BE2C (cell line): ENCODE measurements around the gene NEDD9.

ENCODE experiments used
- DNase-seq: peaks from one replicate; pipeline ENCODE4 v3.0.0-alpha.2; 2020
- H3K27me3 ChIP-seq: fragments of 250-450 bp; sonication (Bioruptor Pico); 2 replicates; pipeline ENCODE4 v1.5.1; 2020; ENCODE audit warnings: mild to moderate bottlenecking
- H3K36me3 ChIP-seq: fragments of 250-450 bp; sonication (Bioruptor Pico); 2 replicates; pipeline ENCODE4 v1.5.1; 2020; ENCODE audit warnings: mild to moderate bottlenecking
- H3K4me1 ChIP-seq: fragments of 250-450 bp; sonication (Bioruptor Pico); 2 replicates; pipeline ENCODE4 v1.5.1; 2020
- H3K4me3 ChIP-seq: 2 replicates; pipeline ENCODE4 v1.5.1; 2011; ENCODE audit warnings: low read depth, low read length
- H3K9me3 ChIP-seq: fragments of 250-450 bp; sonication (Bioruptor Pico); 2 replicates; pipeline ENCODE4 v1.5.1; 2020
- TF ChIP-seq, protein P1 (sequence below): IDR thresholded peaks from 2 replicates; pipeline ENCODE4 v1.5.1; 2012; ENCODE audit warnings: mild to moderate bottlenecking, low read depth, low read length

NEDD9 gene

DNA sequence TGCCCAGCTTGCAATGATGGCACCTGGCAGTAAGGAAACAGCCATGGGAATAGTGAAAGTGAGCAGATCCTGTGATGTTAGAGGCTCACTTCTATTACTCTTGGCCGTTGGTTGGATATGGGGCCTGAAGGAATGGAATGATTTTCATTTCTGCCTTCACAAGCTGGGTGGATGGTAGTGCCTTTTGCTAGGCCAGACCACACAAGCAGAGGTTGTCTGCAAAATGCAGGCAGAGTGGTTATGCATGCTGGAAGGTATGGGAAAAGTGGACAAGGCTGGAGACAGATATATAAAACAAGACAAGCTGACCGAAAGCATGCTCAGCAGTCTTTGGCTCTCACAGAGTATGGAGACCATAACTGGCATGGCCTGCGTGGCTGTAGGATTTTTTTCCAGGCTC, 70.2 kb downstream of the NEDD9 start:
- DNase-seq = no peak
- Histone ChIP-seq H3K4me1 (no peaks in the 10 kb centered on the region), H3K9me3 (no peaks in the 10 kb centered on the region), H3K36me3 (no peaks in the 10 kb centered on the region), H3K4me3 (no peak overlapping the region), H3K27me3 (no peaks in the 10 kb centered on the region)
- TF ChIP-seq, protein P1, sequence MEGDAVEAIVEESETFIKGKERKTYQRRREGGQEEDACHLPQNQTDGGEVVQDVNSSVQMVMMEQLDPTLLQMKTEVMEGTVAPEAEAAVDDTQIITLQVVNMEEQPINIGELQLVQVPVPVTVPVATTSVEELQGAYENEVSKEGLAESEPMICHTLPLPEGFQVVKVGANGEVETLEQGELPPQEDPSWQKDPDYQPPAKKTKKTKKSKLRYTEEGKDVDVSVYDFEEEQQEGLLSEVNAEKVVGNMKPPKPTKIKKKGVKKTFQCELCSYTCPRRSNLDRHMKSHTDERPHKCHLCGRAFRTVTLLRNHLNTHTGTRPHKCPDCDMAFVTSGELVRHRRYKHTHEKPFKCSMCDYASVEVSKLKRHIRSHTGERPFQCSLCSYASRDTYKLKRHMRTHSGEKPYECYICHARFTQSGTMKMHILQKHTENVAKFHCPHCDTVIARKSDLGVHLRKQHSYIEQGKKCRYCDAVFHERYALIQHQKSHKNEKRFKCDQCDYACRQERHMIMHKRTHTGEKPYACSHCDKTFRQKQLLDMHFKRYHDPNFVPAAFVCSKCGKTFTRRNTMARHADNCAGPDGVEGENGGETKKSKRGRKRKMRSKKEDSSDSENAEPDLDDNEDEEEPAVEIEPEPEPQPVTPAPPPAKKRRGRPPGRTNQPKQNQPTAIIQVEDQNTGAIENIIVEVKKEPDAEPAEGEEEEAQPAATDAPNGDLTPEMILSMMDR = no peak

DNA sequence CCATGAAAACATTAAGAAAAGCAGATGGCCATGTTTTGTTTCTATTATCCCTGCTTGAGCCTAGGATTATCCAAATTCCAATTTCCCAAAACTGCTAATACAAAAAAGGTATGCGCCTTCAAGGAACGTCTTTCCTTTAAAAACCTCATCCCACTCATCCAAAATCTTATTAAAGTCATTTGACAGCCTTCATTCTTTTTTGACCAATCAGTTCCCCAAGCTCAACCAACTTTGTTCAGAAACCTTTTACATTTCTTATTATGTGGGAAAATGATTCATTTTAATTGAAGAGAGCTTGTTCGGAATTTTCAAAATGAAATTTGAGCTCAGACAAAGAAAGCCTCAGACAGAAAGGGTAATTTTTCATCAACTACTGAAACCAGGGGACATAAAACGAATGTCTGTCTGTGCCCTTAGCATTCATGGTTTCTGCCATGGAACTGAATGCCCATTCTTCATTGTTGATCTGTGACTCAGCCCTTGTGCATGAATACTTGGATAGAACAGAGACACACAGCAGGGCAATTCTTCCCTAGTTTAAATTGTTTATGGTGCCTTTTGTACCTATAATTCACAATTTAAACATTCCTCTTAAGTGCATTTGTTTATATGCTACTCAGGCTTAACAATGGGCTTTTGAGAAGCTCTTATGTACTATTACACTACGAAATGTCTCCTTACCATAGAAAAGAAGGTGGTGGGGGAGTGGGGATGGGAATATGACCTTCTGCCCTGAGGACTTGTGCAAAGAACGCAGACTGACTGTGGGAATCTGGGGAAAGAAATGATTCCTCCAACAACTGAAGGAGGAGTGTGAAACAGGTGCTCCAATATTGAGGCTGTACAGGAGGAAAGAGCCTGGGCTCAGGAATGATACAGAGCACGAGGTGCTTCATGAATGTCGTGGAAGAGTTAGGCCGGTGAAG, 71.2 kb downstream of the NEDD9 start:
- H3K4me3 ChIP-seq = no peak overlapping the region
- H3K36me3 ChIP-seq = no peaks in the 10 kb centered on the region
- no peaks in the 10 kb centered on the region for H3K4me1 ChIP-seq
- H3K27me3 ChIP-seq = no peaks in the 10 kb centered on the region; the same call in 1 of the 2 replicates
- H3K9me3 ChIP-seq = no peaks in the 10 kb centered on the region
- TF ChIP-seq, protein P1 = no peak
- no peak for DNase-seq

DNA sequence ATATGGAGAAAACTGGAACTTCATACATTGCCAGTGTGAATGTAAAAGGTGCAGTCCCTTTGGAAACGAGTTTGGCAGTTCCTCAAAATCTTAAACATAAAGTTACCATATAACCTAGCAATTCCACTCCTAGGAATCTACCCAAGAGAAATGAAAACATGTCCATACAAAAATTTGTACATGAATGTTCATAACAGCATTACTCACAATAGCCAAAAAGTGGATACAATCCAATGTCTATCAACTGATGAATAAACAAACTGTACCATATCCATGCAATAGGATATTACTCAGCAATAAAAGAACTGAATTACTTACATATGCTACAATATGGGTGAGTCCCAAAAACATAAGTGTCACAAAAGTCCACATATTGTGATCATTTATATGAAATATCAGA, 72.3 kb downstream of the NEDD9 start:
- no peaks in the 10 kb centered on the region; the same call in 1 of the 2 replicates for H3K27me3 ChIP-seq
- DNase-seq = no peak
- H3K4me1 ChIP-seq = no peaks in the 10 kb centered on the region
- H3K36me3 ChIP-seq = no peaks in the 10 kb centered on the region
- TF ChIP-seq, protein P1 = no peak
- no peaks in the 10 kb centered on the region for H3K9me3 ChIP-seq
- H3K4me3 ChIP-seq = no peak overlapping the region

DNA sequence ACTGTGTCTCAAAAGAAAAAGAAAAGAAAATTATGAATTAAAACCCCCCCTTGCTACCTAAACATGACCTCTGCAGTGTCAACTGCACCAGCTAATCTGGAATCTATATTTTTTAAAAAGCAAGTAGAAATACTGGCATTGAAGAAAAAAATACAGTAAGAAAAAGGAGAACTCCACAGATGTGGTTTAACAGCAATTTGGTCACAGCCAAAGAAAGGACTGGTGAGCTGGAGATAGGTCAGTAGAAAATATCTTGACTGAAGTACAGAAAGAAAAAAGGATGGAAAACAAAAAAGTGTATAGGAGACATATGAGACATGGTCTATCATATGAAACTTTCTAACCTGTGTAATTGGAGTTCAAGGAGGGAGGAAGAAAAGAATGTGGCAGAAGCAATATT, 76.9 kb downstream of the NEDD9 start:
- no peak for DNase-seq
- Histone ChIP-seq H3K36me3 (no peaks in the 10 kb centered on the region), H3K4me1 (no peaks in the 10 kb centered on the region), H3K9me3 (no peaks in the 10 kb centered on the region), H3K4me3 (no peak overlapping the region), H3K27me3 (no peaks in the 10 kb centered on the region; the same call in 1 of the 2 replicates)
- TF ChIP-seq, protein P1 = no peak

DNA sequence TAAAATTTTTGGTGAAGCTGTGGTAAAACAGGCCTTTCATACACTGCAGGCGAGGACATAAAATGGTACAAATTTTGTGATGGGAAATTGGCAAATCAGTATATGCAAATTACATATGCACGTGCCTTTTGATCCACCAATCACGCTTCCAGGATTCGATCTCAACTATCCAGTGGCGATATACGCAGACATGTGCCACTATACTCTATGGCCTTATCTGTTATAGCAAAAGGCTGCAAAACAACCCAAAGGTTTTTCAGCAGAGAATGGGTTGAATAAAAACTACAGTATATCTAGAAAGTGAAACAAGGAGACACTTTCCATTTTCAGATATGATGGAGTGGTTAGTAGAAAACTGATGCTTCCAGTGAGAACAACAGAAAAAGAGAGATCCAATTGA, 79.0 kb downstream of the NEDD9 start:
- Histone ChIP-seq H3K9me3 (no peaks in the 10 kb centered on the region), H3K4me3 (no peak overlapping the region), H3K27me3 (no peaks in the 10 kb centered on the region; the same call in 1 of the 2 replicates), H3K36me3 (no peaks in the 10 kb centered on the region), H3K4me1 (no peaks in the 10 kb centered on the region)
- DNase-seq = no peak
- TF ChIP-seq, protein P1 = no peak

DNA sequence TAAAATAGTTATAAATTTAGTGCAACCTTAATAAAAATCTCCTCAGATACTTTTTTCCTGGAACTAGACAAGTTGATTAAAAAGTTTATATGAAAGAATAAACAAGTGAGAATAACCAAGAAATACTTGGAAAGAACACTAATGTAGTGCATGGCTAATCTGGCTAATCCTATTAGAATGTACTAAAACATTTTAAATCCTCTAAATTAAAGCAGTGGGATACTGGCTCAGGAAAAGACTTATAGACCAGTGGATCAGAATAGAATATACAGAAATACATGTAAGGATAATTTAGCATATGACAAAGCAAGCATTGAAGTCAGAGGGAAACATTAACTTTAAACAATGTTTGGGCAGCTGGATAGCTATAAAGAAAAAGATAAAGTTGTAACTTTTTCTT, 79.9 kb downstream of the NEDD9 start:
- Histone ChIP-seq H3K4me3 (no peak overlapping the region), H3K27me3 (no peaks in the 10 kb centered on the region; the same call in 1 of the 2 replicates), H3K9me3 (no peaks in the 10 kb centered on the region), H3K36me3 (no peaks in the 10 kb centered on the region), H3K4me1 (no peaks in the 10 kb centered on the region)
- no peak for DNase-seq
- TF ChIP-seq, protein P1 = no peak
